ENCODE data around the gene CAST.
"Not testable (repeated sequence)": the region's sequence is repeated elsewhere in the genome, so short reads cannot be mapped to it uniquely, and the experiment has no call there.

DNA sequence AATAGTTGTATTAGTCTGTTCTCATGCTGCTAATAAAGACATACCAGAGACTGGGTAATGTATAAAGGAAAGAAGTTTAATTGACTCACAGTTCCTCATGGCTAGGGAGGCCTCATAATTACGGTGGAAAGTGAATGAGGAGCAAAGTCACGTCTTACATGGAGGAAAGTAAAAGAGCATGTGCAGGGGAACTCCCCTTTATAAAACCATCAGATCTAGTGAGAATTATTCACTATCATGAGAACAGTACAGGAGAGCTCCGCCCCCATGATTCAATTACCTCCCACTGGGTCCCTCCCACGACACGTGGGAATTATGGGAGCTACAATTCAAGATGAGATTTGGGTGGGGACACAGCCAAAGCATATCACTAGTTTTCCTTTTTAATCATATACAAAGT lies 82.0 kb downstream of the CAST start:
- not testable (repeated sequence) for TF ChIP-seq POLR2A, CTCF, POLR2AphosphoS5, EP300 (IDR thresholded peaks at IDR 0.05)

Measured in stomach (tissue), 4 donors.